HCT116 (cell line): ENCODE results near the gene TMEM266. TPM values are rescaled to one million over a fixed set of nuclear protein-coding genes. Genes with fewer than 3 reads are reported as not detected.

Experiments used
- ATAC-seq: fragments of 200-7000 bp; cut with Tn5 transposase; 2 replicates; pipeline ENCODE4 v1.9.1; 2020; ENCODE audit warnings: mild to moderate bottlenecking, moderate library complexity
- BruUV-seq: library from RNA; stranded (reverse); fragments of 400-500 nt; replicated peaks from 2 replicates; lab custom pipeline; 2021; lab: Mats Ljungman, UMichigan
- CTCF ChIA-PET: fragments of 300-600 bp; sonication (Branson Sonifier 250); formaldehyde crosslinking; loops from one replicate; lab custom pipeline; 2021; ENCODE audit warnings: antibody characterized with exemption; lab: Charles Lee
- POLR2A ChIA-PET: fragments of 300-600, 350-600 bp; sonication (Branson Sonifier 250); formaldehyde crosslinking; loops from one replicate; lab custom pipeline; 2021; ENCODE audit warnings: antibody characterized with exemption; lab: Charles Lee
- RAD21 ChIA-PET, 2 experiments: fragments of 300-600 bp; sonication (Branson Sonifier 250); formaldehyde crosslinking; loops; one replicate each; lab custom pipeline; 2023; ENCODE audit warnings: low total read pairs in 2 of 2; ENCODE audit not compliant: uncharacterized antibody in 2 of 2, unreplicated experiment in 2 of 2, low non-redundant PET in 1 of 2; lab: Charles Lee
- DNase-seq: peaks from one replicate; pipeline ENCODE4 v3.0.0-alpha.2; 2010; ENCODE audit warnings: low read depth, low spot score
- H2AFZ ChIP-seq: fragments of 200-600 bp; shearing (Covaris generic), sonication (generic); 2 replicates; pipeline ENCODE4 v1.6.1; 2017; ENCODE audit warnings: low read depth, mixed run types, mixed read lengths, antibody characterized with exemption, low read length; ENCODE audit not compliant: poor library complexity, severe bottlenecking
- H3K27ac ChIP-seq: 2 replicates; pipeline ENCODE4 v1.5.1; 2012; ENCODE audit warnings: low read depth, low read length
- H3K27me3 ChIP-seq: fragments of 200-600 bp; sonication (generic); 2 replicates; pipeline ENCODE4 v1.6.1; 2016; ENCODE audit warnings: mixed run types, low read length, mixed read lengths; ENCODE audit not compliant: insufficient read depth
- H3K36me3 ChIP-seq, 2 experiments: fragments of 200-500 bp in 1 of 2; fragments of 200-600 bp in 1 of 2; sonication (Bioruptor generic) in 1 of 2; sonication (generic) in 1 of 2; 2 replicates each; pipeline versions ENCODE4 v1.5.1 to v1.6.1; 2014 to 2016; ENCODE audit warnings: low read length in 2 of 2, inconsistent platforms in 1 of 2, mixed read lengths in 1 of 2, mixed run types in 1 of 2; ENCODE audit not compliant: insufficient read depth in 2 of 2, control insufficient read depth in 1 of 2
- H3K4me1 ChIP-seq, 2 experiments: fragments of 200-600 bp in 1 of 2; sonication (generic) in 1 of 2; 2 replicates each; pipeline versions ENCODE4 v1.5.1 to v1.6.1; 2012 to 2017; ENCODE audit warnings: low read length in 2 of 2, inconsistent platforms in 1 of 2, mild to moderate bottlenecking in 1 of 2, mixed read lengths in 1 of 2, mixed run types in 1 of 2, moderate library complexity in 1 of 2; ENCODE audit not compliant: insufficient read depth in 2 of 2, control insufficient read depth in 1 of 2
- H3K4me2 ChIP-seq: fragments of 200-600 bp; sonication (generic); 2 replicates; pipeline ENCODE4 v1.6.1; 2017; ENCODE audit warnings: mixed run types, low read length, mixed read lengths
- H3K4me3 ChIP-seq, 2 experiments: fragments of 200-600 bp in 1 of 2; sonication (generic) in 1 of 2; replicated peaks in 1 of 2; 2 replicates each; pipeline ENCODE4 v1.5.1; 2011 to 2016; ENCODE audit warnings: low read length in 2 of 2, control low read depth in 1 of 2, low read depth in 1 of 2, mild to moderate bottlenecking in 1 of 2, mixed read lengths in 1 of 2, mixed run types in 1 of 2
- H3K79me2 ChIP-seq: fragments of 200-600 bp; sonication (generic); 2 replicates; pipeline ENCODE4 v1.6.1; 2017; ENCODE audit warnings: mild to moderate bottlenecking, mixed run types, low read length, moderate library complexity, mixed read lengths; ENCODE audit not compliant: insufficient read depth
- H3K9ac ChIP-seq: fragments of 200-600 bp; sonication (generic); 2 replicates; pipeline ENCODE4 v1.6.1; 2016; ENCODE audit warnings: low read length, mixed read lengths
- H3K9me2 ChIP-seq: fragments of 200-600 bp; sonication (generic), shearing (Covaris generic); 2 replicates; pipeline ENCODE4 v1.6.1; 2017; ENCODE audit warnings: mixed run types, mild to moderate bottlenecking, moderate library complexity; ENCODE audit not compliant: insufficient read depth
- H3K9me3 ChIP-seq, 2 experiments: fragments of 200-500 bp in 1 of 2; fragments of 200-600 bp in 1 of 2; sonication (Bioruptor generic) in 1 of 2; sonication (generic) in 1 of 2; 2 replicates each; pipeline ENCODE4 v1.6.1; 2014 to 2017; ENCODE audit warnings: low read length in 2 of 2, mixed read lengths in 2 of 2, inconsistent platforms in 1 of 2, low read depth in 1 of 2, mild to moderate bottlenecking in 1 of 2, mixed run types in 1 of 2, moderate library complexity in 1 of 2; ENCODE audit not compliant: control insufficient read depth in 1 of 2, insufficient read depth in 1 of 2
- H4K20me1 ChIP-seq: fragments of 200-600 bp; sonication (generic), shearing (Covaris generic); 2 replicates; pipeline ENCODE4 v1.6.1; 2017; ENCODE audit warnings: mixed run types, mild to moderate bottlenecking, moderate library complexity; ENCODE audit not compliant: insufficient read depth
- CBX3 ChIP-seq: IDR thresholded peaks from 2 replicates; pipeline ENCODE4 v1.6.1; 2012; ENCODE audit warnings: low read depth
- CEBPB ChIP-seq: IDR thresholded peaks from 2 replicates; pipeline ENCODE4 v1.6.1; 2012; ENCODE audit warnings: low read depth
- EGR1 ChIP-seq: IDR thresholded peaks from 2 replicates; pipeline ENCODE4 v1.6.1; 2012; ENCODE audit warnings: low read depth
- ELF1 ChIP-seq: IDR thresholded peaks from 2 replicates; pipeline ENCODE4 v1.6.1; 2012; ENCODE audit warnings: low read depth, borderline replicate concordance
- EZH2 ChIP-seq: fragments of 200-600 bp; sonication (generic); IDR thresholded peaks from 2 replicates; pipeline ENCODE4 v1.6.1; 2017; ENCODE audit warnings: antibody characterized with exemption, mixed run types
- EZH2phosphoT487 ChIP-seq: fragments of 200-600 bp; IDR thresholded peaks from 2 replicates; pipeline ENCODE4 v1.6.1; 2018; ENCODE audit warnings: antibody characterized with exemption, borderline replicate concordance
- FOSL1 ChIP-seq: IDR thresholded peaks from 2 replicates; pipeline ENCODE4 v1.6.1; 2012; ENCODE audit warnings: low read depth
- JUND ChIP-seq: IDR thresholded peaks from 2 replicates; pipeline ENCODE4 v1.6.1; 2012
- POLR2AphosphoS5 ChIP-seq: IDR thresholded peaks from 2 replicates; pipeline ENCODE4 v1.6.1; 2011; ENCODE audit warnings: mild to moderate bottlenecking, low read depth, low read length, moderate library complexity
- SIN3A ChIP-seq: IDR thresholded peaks from 2 replicates; pipeline ENCODE4 v1.6.1; 2012; ENCODE audit warnings: low read depth
- SP1 ChIP-seq: IDR thresholded peaks from 2 replicates; pipeline ENCODE4 v1.6.1; 2012; ENCODE audit warnings: low read depth
- TCF7L2 ChIP-seq: IDR thresholded peaks from 2 replicates; pipeline ENCODE4 v1.7.0; 2011; ENCODE audit warnings: borderline replicate concordance, inconsistent platforms; ENCODE audit not compliant: insufficient read depth, insufficient read length; ENCODE audit errors: extremely low read depth
- YY1 ChIP-seq: IDR thresholded peaks from 2 replicates; pipeline ENCODE4 v1.6.1; 2011; ENCODE audit warnings: low read length, low read depth, moderate library complexity, mild to moderate bottlenecking; ENCODE audit not compliant: insufficient replicate concordance; ENCODE audit errors: extremely low read depth
- ZFX ChIP-seq: fragments of 450-650 bp; IDR thresholded peaks from 2 replicates; pipeline ENCODE4 v1.6.1; 2017
- intact Hi-C: fragments of 100-400 bp; cut with micrococcal nuclease; formaldehyde crosslinking; loops from 2 replicates; pipeline ENCODE4 v1.10.0; 2022
- total RNA-seq: library from RNA; stranded (reverse); gene quantifications from one replicate; pipeline ENCODE4 v1.2.1, GENCODE V29; 2021; ENCODE audit not compliant: unreplicated experiment
- TF ChIP-seq, protein P1 (sequence below): IDR thresholded peaks from 2 replicates; pipeline ENCODE4 v1.6.1; 2011; ENCODE audit warnings: mild to moderate bottlenecking, low read length, moderate library complexity; ENCODE audit not compliant: insufficient replicate concordance; ENCODE audit errors: extremely low read depth
- TF ChIP-seq, protein P2 (sequence below): IDR thresholded peaks from 2 replicates; pipeline ENCODE4 v1.6.1; 2012
- TF ChIP-seq, protein P3 (sequence below): IDR thresholded peaks from 2 replicates; pipeline ENCODE4 v1.6.1; 2012
- TF ChIP-seq, protein P4 (sequence below): IDR thresholded peaks from 2 replicates; pipeline ENCODE4 v1.6.1; 2012; ENCODE audit warnings: low read depth

The TMEM266 gene
- total RNA-seq, 1 experiment from 2014 or later = 0.91 TPM

DNA sequence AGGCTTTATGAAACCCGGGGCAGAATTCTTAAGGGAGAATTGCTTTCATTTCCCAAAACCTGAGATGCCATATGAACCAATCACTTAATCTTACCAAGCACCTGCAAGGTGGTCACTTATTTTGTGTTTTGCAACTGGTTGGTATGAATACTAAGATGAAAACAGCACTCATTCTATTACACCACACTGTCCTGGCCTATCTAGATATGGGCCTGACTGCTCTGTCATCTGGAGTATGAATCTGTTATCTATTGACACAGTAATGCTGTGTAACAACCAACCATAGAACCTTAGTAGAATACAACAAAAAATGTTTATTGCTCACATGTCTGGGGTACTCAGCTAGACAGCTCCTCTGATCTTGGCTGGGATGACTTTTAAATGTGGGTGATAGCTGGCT is 74.8 kb downstream of the TMEM266 start:
- intact Hi-C loops = loop anchor here (10.0 kb wide), 1 partner anchor 410 kb away; a partner anchor contains a TSS
- ChIA-PET CTCF (no interaction called here), POLR2A (no interaction called here), RAD21 (no interaction called here)
- BruUV-seq = no TSS peak
- no peak overlapping the region for H3K4me3 ChIP-seq
- H3K27me3 ChIP-seq = no peaks in the 10 kb centered on the region
- H3K4me2 ChIP-seq = no peak overlapping the region
- ATAC-seq (no peak), DNase-seq (no peak)
- no peaks in the 10 kb centered on the region; a peak in 1 of 4 replicates for H3K4me1 ChIP-seq
- no peaks in the 10 kb centered on the region for H4K20me1 ChIP-seq
- no peaks in the 10 kb centered on the region for H3K9me3 ChIP-seq
- no peaks in the 10 kb centered on the region for H3K9me2 ChIP-seq
- TF ChIP-seq POLR2AphosphoS5 = no peak
- TF ChIP-seq FOSL1 = no peak
- no peak for TF ChIP-seq SIN3A
- no peak for TF ChIP-seq ELF1
- TF ChIP-seq SP1 = no peak
- no peak for TF ChIP-seq TCF7L2
- no peak for TF ChIP-seq ZFX
- no peak for TF ChIP-seq EZH2phosphoT487
- TF ChIP-seq YY1 = no peak
- TF ChIP-seq, protein P1, sequence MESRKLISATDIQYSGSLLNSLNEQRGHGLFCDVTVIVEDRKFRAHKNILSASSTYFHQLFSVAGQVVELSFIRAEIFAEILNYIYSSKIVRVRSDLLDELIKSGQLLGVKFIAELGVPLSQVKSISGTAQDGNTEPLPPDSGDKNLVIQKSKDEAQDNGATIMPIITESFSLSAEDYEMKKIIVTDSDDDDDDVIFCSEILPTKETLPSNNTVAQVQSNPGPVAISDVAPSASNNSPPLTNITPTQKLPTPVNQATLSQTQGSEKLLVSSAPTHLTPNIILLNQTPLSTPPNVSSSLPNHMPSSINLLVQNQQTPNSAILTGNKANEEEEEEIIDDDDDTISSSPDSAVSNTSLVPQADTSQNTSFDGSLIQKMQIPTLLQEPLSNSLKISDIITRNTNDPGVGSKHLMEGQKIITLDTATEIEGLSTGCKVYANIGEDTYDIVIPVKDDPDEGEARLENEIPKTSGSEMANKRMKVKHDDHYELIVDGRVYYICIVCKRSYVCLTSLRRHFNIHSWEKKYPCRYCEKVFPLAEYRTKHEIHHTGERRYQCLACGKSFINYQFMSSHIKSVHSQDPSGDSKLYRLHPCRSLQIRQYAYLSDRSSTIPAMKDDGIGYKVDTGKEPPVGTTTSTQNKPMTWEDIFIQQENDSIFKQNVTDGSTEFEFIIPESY = no peak
- TF ChIP-seq, protein P2, sequence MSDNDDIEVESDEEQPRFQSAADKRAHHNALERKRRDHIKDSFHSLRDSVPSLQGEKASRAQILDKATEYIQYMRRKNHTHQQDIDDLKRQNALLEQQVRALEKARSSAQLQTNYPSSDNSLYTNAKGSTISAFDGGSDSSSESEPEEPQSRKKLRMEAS = no peak
- TF ChIP-seq, protein P3, sequence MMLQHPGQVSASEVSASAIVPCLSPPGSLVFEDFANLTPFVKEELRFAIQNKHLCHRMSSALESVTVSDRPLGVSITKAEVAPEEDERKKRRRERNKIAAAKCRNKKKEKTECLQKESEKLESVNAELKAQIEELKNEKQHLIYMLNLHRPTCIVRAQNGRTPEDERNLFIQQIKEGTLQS = no peak
- no peak for TF ChIP-seq EZH2
- TF ChIP-seq, protein P4, sequence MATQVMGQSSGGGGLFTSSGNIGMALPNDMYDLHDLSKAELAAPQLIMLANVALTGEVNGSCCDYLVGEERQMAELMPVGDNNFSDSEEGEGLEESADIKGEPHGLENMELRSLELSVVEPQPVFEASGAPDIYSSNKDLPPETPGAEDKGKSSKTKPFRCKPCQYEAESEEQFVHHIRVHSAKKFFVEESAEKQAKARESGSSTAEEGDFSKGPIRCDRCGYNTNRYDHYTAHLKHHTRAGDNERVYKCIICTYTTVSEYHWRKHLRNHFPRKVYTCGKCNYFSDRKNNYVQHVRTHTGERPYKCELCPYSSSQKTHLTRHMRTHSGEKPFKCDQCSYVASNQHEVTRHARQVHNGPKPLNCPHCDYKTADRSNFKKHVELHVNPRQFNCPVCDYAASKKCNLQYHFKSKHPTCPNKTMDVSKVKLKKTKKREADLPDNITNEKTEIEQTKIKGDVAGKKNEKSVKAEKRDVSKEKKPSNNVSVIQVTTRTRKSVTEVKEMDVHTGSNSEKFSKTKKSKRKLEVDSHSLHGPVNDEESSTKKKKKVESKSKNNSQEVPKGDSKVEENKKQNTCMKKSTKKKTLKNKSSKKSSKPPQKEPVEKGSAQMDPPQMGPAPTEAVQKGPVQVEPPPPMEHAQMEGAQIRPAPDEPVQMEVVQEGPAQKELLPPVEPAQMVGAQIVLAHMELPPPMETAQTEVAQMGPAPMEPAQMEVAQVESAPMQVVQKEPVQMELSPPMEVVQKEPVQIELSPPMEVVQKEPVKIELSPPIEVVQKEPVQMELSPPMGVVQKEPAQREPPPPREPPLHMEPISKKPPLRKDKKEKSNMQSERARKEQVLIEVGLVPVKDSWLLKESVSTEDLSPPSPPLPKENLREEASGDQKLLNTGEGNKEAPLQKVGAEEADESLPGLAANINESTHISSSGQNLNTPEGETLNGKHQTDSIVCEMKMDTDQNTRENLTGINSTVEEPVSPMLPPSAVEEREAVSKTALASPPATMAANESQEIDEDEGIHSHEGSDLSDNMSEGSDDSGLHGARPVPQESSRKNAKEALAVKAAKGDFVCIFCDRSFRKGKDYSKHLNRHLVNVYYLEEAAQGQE = no peak
- TF ChIP-seq JUND = no peak
- TF ChIP-seq EGR1 = no peak
- no peak for TF ChIP-seq CEBPB
- TF ChIP-seq CBX3 = no peak
- H3K36me3 ChIP-seq = no peaks in the 10 kb centered on the region
- no peak overlapping the region for H3K9ac ChIP-seq
- no peak overlapping the region for H3K27ac ChIP-seq
- no peak overlapping the region for H2AFZ ChIP-seq
- H3K79me2 ChIP-seq = no peaks in the 10 kb centered on the region
